Fibroblast of villous mesenchyme (primary cell): ENCODE results near the gene RASAL2. TPM values are rescaled to one million over a fixed set of nuclear protein-coding genes. Genes with fewer than 3 reads are reported as not detected.

Experiments used
- DNase-seq: peaks from one replicate; pipeline ENCODE4 v3.0.0-alpha.2; 2010; ENCODE audit warnings: low read depth
- H3K4me3 ChIP-seq: 2 replicates; pipeline ENCODE4 v1.5.1; 2011; ENCODE audit warnings: low read depth, mild to moderate bottlenecking, low read length
- CTCF ChIP-seq: IDR thresholded peaks from 2 replicates; pipeline ENCODE4 v1.5.1; 2012; ENCODE audit warnings: low read depth, mild to moderate bottlenecking, low read length; ENCODE audit not compliant: insufficient read depth
- total RNA-seq: library from RNA; depleted of rRNA; stranded (reverse); fragments of >200 nt; gene quantifications from 2 replicates; pipeline ENCODE4 v1.2.3, GENCODE V29; 2012

Gene RASAL2
- total RNA-seq, 1 donor, result 40.6 TPM

DNA sequence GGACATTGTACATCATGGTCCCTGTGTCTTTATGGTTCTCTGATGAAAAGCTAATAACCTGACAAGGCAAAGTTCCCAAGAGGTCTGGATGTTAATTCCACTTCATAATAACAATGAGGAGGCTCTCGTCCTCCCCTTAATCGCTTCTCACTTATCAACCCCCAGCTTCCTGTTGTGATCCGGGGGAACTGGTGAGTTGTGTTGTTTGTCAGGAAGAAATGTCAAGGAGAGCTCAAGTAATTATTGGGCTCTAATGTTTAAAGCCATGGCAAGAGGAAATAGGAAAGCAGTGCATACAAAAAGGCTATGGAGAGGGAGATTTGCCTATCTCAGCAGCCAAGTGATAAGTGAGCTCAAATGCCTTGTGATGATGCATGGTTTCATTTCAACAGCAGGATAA is 42.8 kb upstream of the RASAL2 start:
- DNase-seq, result no peak

DNA sequence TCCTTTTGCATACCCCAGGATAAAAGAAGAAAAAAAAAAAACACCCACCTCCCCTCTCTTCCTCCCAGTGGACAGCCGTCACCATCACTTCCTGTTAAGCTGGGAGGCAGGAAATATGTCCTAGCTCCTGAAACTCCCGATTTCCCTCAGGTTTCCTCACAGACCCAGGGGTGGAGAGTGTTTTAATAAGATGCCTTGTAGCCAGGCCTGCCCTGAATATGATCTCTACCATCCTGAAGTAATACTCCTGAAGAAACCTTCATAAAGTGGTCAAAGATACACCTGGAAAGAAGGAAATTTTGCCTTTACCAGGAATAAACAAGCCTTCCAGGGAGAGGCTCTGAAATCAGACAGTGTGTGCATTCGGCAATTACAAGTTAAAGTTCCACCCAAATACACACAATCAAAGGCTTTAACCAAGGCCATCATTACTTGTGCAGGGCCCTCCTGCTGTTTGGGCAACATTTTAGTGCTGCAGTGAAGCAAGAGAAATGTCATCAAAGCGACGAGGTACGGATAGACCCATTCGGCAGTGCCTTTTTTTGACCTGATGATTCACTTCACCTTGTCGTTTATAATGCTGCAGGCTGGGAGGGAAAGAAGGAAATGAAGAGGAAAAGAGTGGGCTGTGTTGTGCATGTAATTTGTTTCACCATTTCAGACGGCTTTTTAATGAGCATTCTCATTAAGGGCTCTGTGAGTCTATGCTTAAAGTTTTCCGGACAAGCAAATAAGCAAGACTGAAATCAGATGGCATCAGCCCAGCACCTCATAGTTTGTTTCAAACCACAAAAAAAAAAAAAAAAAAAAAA is 41.0 kb upstream of the RASAL2 start:
- TF ChIP-seq CTCF, result no peak
- DNase-seq, result no peak
- H3K4me3 ChIP-seq, result no peak overlapping the region

More for the DNA sequence above, 42.8 kb upstream of the RASAL2 start:
- no peak for TF ChIP-seq CTCF
- H3K4me3 ChIP-seq, result no peak overlapping the region

DNA sequence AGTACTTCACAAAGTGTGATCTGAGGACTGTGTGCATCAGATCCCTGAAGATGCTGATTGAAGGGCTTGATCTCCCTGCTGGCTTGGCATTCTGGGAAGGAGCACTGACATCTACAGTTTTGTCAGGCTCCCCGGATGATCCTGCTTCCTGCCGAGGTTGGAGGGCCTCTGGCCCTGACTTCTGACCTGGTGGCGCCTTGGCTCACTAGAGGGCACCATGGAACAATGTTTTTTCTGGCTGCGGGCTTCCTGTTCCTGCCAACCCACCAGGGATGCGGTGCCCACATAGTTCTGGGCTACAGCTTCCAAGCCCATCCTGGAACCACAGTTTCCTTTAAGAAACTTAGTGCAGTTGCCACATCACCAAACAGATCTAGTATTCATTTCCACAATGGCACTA is 38.8 kb upstream of the RASAL2 start:
- peak; percentile 38 for TF ChIP-seq CTCF
- DNase-seq, result no peak
- H3K4me3 ChIP-seq, result no peak overlapping the region

- DNase-seq, result no peak
These were observed 38.0 kb upstream of the RASAL2 start for GRCh38 chr1:178055779-178056471.

GRCh38 chr1:178057141-178057765 is 36.7 kb upstream of the RASAL2 start:
- no peak for TF ChIP-seq CTCF
- DNase-seq, result no peak
- no peak overlapping the region for H3K4me3 ChIP-seq

More at GRCh38 chr1:178055779-178056471, 38.0 kb upstream of the RASAL2 start:
- TF ChIP-seq CTCF, result no peak
- H3K4me3 ChIP-seq, result no peak overlapping the region

DNA sequence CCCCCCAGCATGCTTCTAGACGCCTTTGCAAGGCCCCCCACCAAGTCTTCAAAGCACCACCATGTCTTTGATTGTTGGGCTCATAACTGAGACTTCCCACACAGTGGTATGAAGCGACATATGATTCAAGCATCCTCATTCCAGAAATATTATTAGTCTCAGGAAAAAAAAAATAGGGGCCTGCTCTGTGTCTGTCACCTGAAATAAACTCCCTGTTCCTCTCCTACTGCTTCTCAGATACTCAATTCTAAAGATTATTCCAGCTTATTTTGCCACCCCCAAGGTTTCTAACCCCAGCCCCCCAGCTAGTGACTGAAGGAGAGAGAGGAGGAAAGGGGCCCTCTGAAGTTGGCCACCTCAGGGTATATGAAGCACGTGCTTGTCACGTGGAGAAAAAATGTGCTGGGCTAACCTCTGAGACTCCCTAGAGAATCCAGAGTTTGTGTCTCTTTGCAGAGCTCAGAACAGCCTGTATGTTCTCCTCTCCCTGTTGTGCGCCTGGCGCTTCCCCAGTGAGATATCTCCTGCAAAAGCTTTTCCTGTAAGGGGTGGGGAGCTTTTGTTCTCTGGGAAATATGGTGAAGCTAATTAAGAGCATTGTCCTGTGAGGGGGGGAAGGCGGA is 35.9 kb upstream of the RASAL2 start:
- DNase-seq, result peak; percentile 62
- no peak for TF ChIP-seq CTCF
- no peak overlapping the region for H3K4me3 ChIP-seq
